ENCODE results near the gene C15orf39.

Gene C15orf39

GRCh38 chr15:75227663-75228280 lies 26.1 kb downstream of the C15orf39 start:
- Histone ChIP-seq H3K27ac (no peak overlapping the region), H3K27me3 (ENCODE audit: insufficient read depth, low read depth) (peaks cover 19% of the 10 kb centered on the region; the same call in 1 of the 2 replicates), H3K36me3 (ENCODE audit: insufficient read depth) (no peaks in the 10 kb centered on the region), H3K4me3 (IDR thresholded peaks at IDR 0.05; ENCODE audit: insufficient read depth, low read depth, low read length) (no peak overlapping the region), H2AFZ (ENCODE audit: low read depth) (no peak overlapping the region), H4K20me1 (ENCODE audit: insufficient read depth) (no peaks in the 10 kb centered on the region), H3K4me1 (ENCODE audit: low read depth, poor library complexity, severe bottlenecking) (no peaks in the 10 kb centered on the region), H3K9ac (no peak overlapping the region), H3K79me2 (ENCODE audit: insufficient read depth, low read depth) (no peaks in the 10 kb centered on the region), H3K4me2 (no peak overlapping the region)
- TF ChIP-seq CTCF (conservative IDR thresholded peaks at IDR 0.05; ENCODE audit: low read depth, low read length) = no peak

- Histone ChIP-seq H3K27me3 (ENCODE audit: insufficient read depth, low read depth) (peaks cover 27% of the 10 kb centered on the region; the same call in 1 of the 2 replicates), H3K79me2 (ENCODE audit: insufficient read depth, low read depth) (no peaks in the 10 kb centered on the region), H2AFZ (ENCODE audit: low read depth) (no peak overlapping the region), H4K20me1 (ENCODE audit: insufficient read depth) (no peaks in the 10 kb centered on the region), H3K36me3 (ENCODE audit: insufficient read depth) (no peaks in the 10 kb centered on the region), H3K4me3 (IDR thresholded peaks at IDR 0.05; ENCODE audit: insufficient read depth, low read depth, low read length) (no peak overlapping the region), H3K27ac (no peak overlapping the region), H3K9ac (no peak overlapping the region), H3K4me2 (no peak overlapping the region), H3K4me1 (ENCODE audit: low read depth, poor library complexity, severe bottlenecking) (no peaks in the 10 kb centered on the region)
- TF ChIP-seq CTCF (conservative IDR thresholded peaks at IDR 0.05; ENCODE audit: low read depth, low read length) = no peak
Measured at GRCh38 chr15:75228787-75229186, 27.1 kb downstream of the C15orf39 start.

- Histone ChIP-seq H3K9ac (no peak overlapping the region), H3K27ac (no peak overlapping the region), H3K79me2 (ENCODE audit: insufficient read depth, low read depth) (no peaks in the 10 kb centered on the region), H3K27me3 (ENCODE audit: insufficient read depth, low read depth) (peaks cover 27% of the 10 kb centered on the region; the same call in 1 of the 2 replicates), H3K4me2 (no peak overlapping the region), H4K20me1 (ENCODE audit: insufficient read depth) (no peaks in the 10 kb centered on the region), H3K4me1 (ENCODE audit: low read depth, poor library complexity, severe bottlenecking) (no peaks in the 10 kb centered on the region), H3K4me3 (IDR thresholded peaks at IDR 0.05; ENCODE audit: insufficient read depth, low read depth, low read length) (no peak overlapping the region), H2AFZ (ENCODE audit: low read depth) (no peak overlapping the region), H3K36me3 (ENCODE audit: insufficient read depth) (no peaks in the 10 kb centered on the region)
- no peak for TF ChIP-seq CTCF (conservative IDR thresholded peaks at IDR 0.05; ENCODE audit: low read depth, low read length)
Measured at GRCh38 chr15:75229191-75230015, 27.7 kb downstream of the C15orf39 start.

- no peaks in the 10 kb centered on the region for H3K4me1 ChIP-seq (ENCODE audit: low read depth, poor library complexity, severe bottlenecking)
- H3K36me3 ChIP-seq (ENCODE audit: insufficient read depth) = no peaks in the 10 kb centered on the region
- TF ChIP-seq CTCF (conservative IDR thresholded peaks at IDR 0.05; ENCODE audit: low read depth, low read length) = no peak
- H4K20me1 ChIP-seq (ENCODE audit: insufficient read depth) = no peaks in the 10 kb centered on the region
- H3K27me3 ChIP-seq (ENCODE audit: insufficient read depth, low read depth) = peaks cover 27% of the 10 kb centered on the region; the same call in 1 of the 2 replicates
- H3K79me2 ChIP-seq (ENCODE audit: insufficient read depth, low read depth) = no peaks in the 10 kb centered on the region
- no peak overlapping the region for H3K27ac ChIP-seq
- H3K4me2 ChIP-seq = no peak overlapping the region
- H3K4me3 ChIP-seq (IDR thresholded peaks at IDR 0.05; ENCODE audit: insufficient read depth, low read depth, low read length) = no peak overlapping the region
- no peak overlapping the region for H3K9ac ChIP-seq
- H2AFZ ChIP-seq (ENCODE audit: low read depth) = no peak overlapping the region
Measured at GRCh38 chr15:75230016-75230343, 28.3 kb downstream of the C15orf39 start.

Measured in KMS-11 (cell line).